Loucy (cell line): Measurements from ENCODE around the gene MARCHF7.

ENCODE experiments used
- CTCF ChIP-seq: fragments of 200-600 bp; sonication (generic); conservative IDR thresholded peaks from 2 replicates; pipeline ENCODE4 v1.5.1; 2014; ENCODE audit warnings: mild to moderate bottlenecking, antibody characterized with exemption, low read length
- EZH2phosphoT487 ChIP-seq: fragments of 200-600 bp; IDR thresholded peaks from 2 replicates; pipeline ENCODE4 v1.6.1; 2018; ENCODE audit warnings: antibody characterized with exemption, mild to moderate bottlenecking, moderate library complexity, borderline replicate concordance

DNA sequence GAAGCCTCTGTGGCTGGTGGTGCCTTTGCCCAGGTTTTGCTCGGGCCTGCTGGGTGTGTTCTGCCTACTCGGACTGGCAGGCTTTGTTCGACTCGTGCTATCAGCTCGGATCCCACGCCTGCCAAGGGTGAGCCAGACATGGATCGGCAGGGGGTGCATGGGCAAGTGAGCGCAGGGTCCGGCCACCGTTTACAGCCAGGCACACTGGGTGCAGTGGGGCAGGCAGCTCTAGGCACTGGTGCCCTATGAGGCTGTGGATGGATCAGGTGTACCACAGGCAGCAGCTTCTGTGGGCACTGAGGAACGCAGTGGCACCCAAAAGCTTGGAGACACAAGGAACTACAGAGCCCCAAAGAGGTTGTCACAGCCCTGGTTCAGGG lies 25.6 kb downstream of the MARCHF7 start:
- TF ChIP-seq CTCF = no peak
- TF ChIP-seq EZH2phosphoT487 = no peak
